ENCODE measurements around the gene SIM1. TPM values are rescaled to one million over a fixed set of nuclear protein-coding genes. Genes with fewer than 3 reads are reported as not detected.

The SIM1 gene
- total RNA-seq, 2 experiments from 2014 or later = not detected

DNA sequence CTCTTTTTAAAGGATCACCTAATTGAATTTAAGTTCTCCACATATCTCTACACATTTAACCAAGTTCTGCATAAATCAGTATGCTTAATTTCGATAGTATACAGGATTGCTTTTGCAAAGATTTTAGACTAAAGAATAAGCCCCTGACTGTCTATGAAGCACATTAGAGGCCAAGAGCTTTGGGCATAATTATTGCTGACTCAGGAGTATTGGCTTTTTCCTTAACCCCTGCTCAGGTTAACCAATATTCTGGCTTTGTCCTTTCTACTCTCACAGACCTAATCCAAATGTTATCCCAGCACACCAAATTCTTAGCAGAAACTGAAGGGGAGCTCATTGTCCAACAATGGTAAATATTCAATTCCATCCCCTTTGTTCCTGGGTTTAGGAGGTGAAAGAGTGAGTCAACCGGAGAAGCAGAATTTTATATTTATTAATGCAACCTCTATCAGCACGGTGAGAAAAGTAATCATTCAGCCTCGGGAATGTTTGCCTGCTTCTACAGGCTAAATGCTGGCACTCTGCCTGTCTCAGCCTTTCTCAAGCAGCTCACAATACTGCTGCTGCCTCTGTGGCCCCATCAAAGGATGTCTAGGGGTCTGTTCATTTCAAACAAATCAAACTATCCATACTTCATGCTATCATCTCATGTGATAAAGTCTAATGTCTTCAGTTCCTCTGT, 125.0 kb downstream of the SIM1 start:
- Mint-ChIP-seq H3K36me3 (ENCODE audit: low read depth) (no peaks in the 10 kb centered on the region), H3K27me3 (peaks cover 6% of the 10 kb centered on the region), H3K27ac (no peak overlapping the region), H3K9me3 (no peaks in the 10 kb centered on the region), H3K4me1 (ENCODE audit: low read depth) (no peaks in the 10 kb centered on the region), H3K4me3 (no peak overlapping the region)
- Histone ChIP-seq H3K4me3 (ENCODE audit: low read length) (no peak overlapping the region), H3K9me3 (ENCODE audit: control insufficient read depth in 1 of 2, insufficient read depth in 1 of 2, low read length in 2 of 2) (no peaks in the 10 kb centered on the region), H3K36me3 (ENCODE audit: insufficient read depth, low read length) (no peaks in the 10 kb centered on the region), H3K4me1 (ENCODE audit: insufficient read depth, low read length) (no peaks in the 10 kb centered on the region), H3K27ac (ENCODE audit: low read depth in 1 of 2, low read length in 2 of 2) (no peak overlapping the region), H3K27me3 (ENCODE audit: control insufficient read depth in 1 of 2, insufficient read depth in 2 of 2, low read length in 2 of 2) (no peaks in the 10 kb centered on the region)
- ChIA-PET CTCF (interaction anchor here (0.8 kb wide), 1 partner anchor 52 kb away, joined by 3 read pairs; no protein-coding TSS in a partner anchor), POLR2A (no interaction called here)
- ATAC-seq (ENCODE audit: poor library complexity) = no peak
- intact Hi-C loops (cut with DNase I, micrococcal nuclease) = no loop called here
- no peak for DNase-seq
- TF ChIP-seq CTCF (IDR thresholded peaks at IDR 0.05) = no peak

- Mint-ChIP-seq H3K27me3 (peaks cover 6% of the 10 kb centered on the region), H3K4me1 (ENCODE audit: low read depth) (no peaks in the 10 kb centered on the region), H3K9me3 (no peaks in the 10 kb centered on the region), H3K4me3 (no peak overlapping the region), H3K27ac (no peak overlapping the region), H3K36me3 (ENCODE audit: low read depth) (no peaks in the 10 kb centered on the region)
- TF ChIP-seq CTCF (IDR thresholded peaks at IDR 0.05) = no peak
- Histone ChIP-seq H3K4me3 (ENCODE audit: low read length) (no peak overlapping the region), H3K36me3 (ENCODE audit: insufficient read depth, low read length) (no peaks in the 10 kb centered on the region), H3K4me1 (ENCODE audit: insufficient read depth, low read length) (no peaks in the 10 kb centered on the region), H3K27me3 (ENCODE audit: control insufficient read depth in 1 of 2, insufficient read depth in 2 of 2, low read length in 2 of 2) (no peaks in the 10 kb centered on the region), H3K9me3 (ENCODE audit: control insufficient read depth in 1 of 2, insufficient read depth in 1 of 2, low read length in 2 of 2) (no peaks in the 10 kb centered on the region), H3K27ac (ENCODE audit: low read depth in 1 of 2, low read length in 2 of 2) (no peak overlapping the region)
- ATAC-seq (ENCODE audit: poor library complexity) (no peak), DNase-seq (no peak)
- intact Hi-C loops (cut with DNase I, micrococcal nuclease) = no loop called here
- CTCF ChIA-PET = no interaction called here
- POLR2A ChIA-PET = no interaction called here
Observed at GRCh38 chr6:100338090-100338489, 126.6 kb downstream of the SIM1 start.

- H3K27ac ChIP-seq (ENCODE audit: low read depth in 1 of 2, low read length in 2 of 2) = no peak overlapping the region
- no peaks in the 10 kb centered on the region for H3K9me3 Mint-ChIP-seq
- intact Hi-C loops (cut with DNase I, micrococcal nuclease) = no loop called here
- CTCF ChIA-PET = no interaction called here
- H3K4me3 ChIP-seq (ENCODE audit: low read length) = no peak overlapping the region
- no peaks in the 10 kb centered on the region for H3K4me1 ChIP-seq (ENCODE audit: insufficient read depth, low read length)
- DNase-seq (no peak), ATAC-seq (ENCODE audit: poor library complexity) (no peak)
- peaks cover 6% of the 10 kb centered on the region for H3K27me3 Mint-ChIP-seq
- no peak overlapping the region for H3K27ac Mint-ChIP-seq
- no peaks in the 10 kb centered on the region for H3K9me3 ChIP-seq (ENCODE audit: control insufficient read depth in 1 of 2, insufficient read depth in 1 of 2, low read length in 2 of 2)
- TF ChIP-seq CTCF (IDR thresholded peaks at IDR 0.05) = no peak
- H3K4me3 Mint-ChIP-seq = no peak overlapping the region
- POLR2A ChIA-PET = interaction anchor here (0.9 kb wide), 1 partner anchor 39 kb away, joined by 3 read pairs; no protein-coding TSS in a partner anchor
- H3K4me1 Mint-ChIP-seq (ENCODE audit: low read depth) = no peaks in the 10 kb centered on the region
- H3K36me3 ChIP-seq (ENCODE audit: insufficient read depth, low read length) = no peaks in the 10 kb centered on the region
- no peaks in the 10 kb centered on the region for H3K36me3 Mint-ChIP-seq (ENCODE audit: low read depth)
- no peaks in the 10 kb centered on the region for H3K27me3 ChIP-seq (ENCODE audit: control insufficient read depth in 1 of 2, insufficient read depth in 2 of 2, low read length in 2 of 2)
Observed at GRCh38 chr6:100336876-100337275, 127.8 kb downstream of the SIM1 start.
